Retina (tissue), 1 donor: ENCODE results near the gene GLCE.
"Not testable (repeated sequence)": the region's sequence is repeated elsewhere in the genome, so short reads cannot be mapped to it uniquely, and the experiment has no call there.

ENCODE experiments used
- DNase-seq: peaks from one replicate; pipeline ENCODE4 v3.0.0-alpha.2; 2016

The GLCE gene

DNA sequence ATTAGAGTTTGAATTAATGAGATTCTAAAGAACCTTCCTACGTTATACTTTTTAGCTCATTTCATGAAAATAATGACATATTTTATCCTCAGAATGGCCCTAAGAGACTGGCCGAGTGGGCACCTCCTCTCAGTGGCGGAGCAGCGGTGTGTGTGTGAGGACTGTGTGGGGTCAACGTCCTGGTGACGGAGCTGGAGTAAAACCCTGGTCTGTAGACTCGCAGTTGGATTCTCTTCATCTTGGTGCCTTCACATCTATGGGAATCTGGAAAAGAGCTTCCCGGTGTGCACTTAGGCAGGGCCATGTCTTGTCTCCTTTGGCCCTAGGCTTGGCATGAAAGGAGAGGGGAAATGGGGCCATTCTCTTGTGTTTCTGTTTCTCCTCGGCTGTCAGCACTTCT lies 116.9 kb downstream of the GLCE start:
- no peak for DNase-seq

DNA sequence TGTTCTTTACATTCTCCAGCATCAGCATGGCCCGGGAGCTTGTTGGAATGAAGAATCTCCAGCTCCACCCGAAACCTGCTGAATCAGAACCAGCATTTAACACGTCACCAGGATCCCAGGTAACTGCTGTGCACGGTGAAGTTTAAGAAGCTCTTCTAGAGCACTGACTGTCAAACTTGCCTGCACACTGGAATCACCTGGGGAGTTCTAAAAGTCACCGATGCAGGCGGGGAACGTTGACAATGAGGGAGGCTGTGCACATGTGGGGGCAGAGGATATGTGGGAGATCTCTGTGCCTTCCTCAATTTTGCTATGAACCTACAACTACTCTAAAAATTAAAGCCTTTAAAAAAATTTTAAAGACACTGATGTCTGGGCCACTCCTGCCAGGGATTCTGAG lies 119.2 kb downstream of the GLCE start:
- no peak for DNase-seq

DNA sequence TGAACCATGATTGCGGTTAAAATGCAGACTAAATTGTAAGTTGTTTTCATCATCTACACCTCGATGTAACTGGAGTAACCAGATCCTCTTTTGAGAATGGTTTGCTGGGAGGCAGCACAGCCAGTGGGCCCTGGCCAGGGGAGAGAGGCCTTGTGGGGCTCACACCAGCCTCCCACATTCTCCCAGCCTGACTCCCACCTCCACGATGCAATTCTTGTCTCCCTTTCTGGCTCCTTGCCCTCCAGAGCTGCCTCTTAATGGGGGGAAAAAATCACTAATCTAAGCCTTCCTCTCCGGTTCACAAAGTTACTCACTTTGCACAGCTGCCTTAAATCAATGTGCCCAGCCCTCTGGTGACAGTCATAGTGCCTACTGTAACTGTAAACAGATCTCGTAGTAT lies 120.3 kb downstream of the GLCE start:
- DNase-seq = no peak

DNA sequence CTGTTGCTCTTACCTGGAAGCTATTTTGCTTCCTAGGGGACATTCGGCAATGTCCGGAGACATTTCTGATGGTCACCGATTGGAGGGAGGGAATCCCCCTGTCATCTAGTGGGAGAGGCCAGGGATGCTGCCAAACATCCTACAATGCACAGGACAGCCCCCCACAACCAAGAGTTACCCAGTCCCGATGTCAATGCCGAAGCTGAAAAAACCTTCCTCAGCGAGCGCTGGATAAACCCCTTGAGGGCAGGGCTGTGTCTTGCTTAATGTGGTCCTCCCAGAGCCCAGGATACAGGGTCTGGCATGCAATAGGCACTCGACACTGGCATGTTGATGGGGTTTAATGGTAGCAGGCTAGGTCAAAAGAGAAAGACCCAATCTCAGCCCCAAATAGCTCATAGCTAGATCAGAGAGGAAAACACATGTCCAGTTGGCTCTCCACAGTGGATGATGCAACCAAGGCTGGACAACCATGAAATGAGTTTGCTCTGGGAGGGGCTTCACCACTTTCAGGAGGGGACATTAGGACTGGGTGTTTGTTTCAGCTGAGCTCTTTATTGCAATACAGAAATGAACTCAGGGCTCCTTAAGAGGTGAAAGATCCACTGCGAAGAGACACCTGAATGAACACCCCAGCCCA lies 121.8 kb downstream of the GLCE start:
- DNase-seq = no peak

DNA sequence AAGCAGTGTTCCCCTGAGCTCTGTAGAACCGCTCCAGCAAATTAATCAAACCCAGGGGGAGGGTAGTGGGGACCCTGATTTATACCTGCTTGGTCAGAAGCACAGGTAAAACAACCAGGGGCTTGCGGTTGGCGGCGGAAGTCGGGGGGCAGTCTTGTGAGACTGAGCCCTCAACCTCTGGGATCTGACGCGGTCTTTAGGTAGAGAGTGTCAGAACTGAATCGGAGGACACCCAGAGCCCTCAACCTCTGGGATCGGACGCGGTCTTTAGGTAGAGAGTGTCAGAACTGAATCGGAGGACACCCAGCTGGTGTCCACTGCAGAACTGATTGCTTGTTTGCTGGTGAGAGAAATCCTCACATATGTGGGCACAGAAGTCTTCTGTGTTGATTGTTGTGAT lies 125.4 kb downstream of the GLCE start:
- no peak for DNase-seq

DNA sequence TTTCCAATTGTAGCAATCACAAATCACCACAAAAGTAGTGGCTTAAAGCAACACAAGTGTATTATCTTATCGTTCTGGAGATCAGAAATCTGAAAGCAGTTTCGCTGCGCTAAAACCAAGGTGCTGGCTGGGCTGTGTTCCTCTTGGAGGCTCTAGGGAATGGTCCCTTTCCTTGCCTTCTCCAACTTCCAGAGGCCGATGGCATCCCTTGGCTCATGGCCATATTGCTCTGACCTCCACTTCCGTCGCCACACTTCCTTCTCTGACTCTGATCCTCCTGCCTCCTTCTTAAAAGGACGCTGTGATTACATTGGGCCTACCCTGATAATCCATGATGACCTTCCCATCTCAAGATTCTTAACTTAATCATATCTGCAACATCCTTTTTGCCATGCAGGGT lies 127.6 kb downstream of the GLCE start:
- DNase-seq = no peak

DNA sequence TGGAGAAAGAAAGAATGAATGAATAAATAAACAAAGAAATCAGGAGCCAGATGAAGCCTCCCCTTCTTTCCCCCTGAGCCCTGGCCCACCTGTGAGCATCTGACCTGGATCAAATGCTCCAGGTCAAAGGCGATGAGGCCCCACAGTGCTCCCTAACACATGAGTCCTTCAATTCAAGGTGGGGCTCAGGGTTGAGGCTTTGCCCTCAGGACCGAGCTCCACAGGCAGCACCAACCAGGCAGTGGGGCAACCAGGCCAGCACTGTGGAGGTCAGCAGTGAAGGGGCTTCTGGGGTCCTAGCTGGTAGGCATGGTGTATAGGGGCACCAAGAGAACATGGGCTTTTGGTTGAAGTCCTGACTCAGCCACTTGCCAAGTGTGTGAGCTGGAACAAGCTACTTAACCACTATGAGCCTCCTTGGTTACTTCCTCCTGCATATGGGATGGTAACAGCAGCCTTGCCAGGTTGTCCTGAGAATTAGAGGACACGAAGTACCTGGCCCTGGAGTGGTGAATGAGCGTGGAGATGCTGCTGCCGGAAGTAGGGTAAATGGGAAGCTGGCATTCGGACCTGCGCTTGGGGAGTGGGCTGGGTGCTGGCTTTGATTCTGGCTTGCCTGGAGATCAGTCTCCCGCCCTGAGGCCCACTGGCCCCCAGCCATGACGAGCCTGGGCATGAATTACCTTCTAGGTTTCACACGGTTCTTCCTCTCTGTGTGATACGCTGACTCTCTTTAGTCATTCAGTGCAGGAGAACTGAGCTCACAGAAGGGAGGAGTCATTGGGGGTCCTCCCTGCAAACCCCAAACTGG lies 128.3 kb downstream of the GLCE start:
- no peak for DNase-seq

DNA sequence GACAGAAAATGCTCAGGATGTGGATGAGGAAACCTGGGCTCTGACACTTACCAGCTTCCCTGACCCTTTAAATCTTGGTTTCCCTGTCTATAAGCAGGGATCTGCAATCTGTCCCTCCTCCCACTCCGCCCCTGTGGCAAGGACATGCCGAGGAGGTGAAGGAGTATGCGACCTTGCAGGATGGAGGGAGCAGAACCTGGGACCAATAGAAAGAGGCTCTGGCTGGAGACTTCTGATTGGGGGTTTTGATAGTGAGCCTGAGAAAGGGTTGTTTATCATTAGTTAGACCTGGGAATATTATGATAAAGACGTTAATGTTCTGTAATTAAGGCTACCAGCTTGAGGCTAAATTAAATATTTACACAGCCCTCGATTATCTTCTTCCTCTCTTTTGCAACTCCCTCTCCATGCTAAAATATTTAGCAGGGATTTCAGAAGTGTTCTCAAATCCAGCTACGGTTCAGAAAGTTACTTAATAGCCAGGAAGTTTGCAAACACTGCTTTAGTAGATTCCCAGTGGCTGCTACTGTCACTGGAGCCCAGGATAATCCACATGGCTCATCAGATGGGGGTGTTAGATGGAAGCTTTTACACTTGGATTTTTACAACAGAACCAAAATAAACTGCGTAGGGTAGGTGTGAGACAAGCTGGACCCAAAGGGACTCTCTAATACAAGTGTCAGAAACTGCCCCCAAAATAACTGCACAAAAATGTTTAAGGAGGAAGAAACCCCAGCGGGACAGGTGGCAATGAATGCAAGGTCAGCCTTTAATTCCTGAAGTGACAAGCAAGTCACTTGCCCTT lies 129.1 kb downstream of the GLCE start:
- no peak for DNase-seq

DNA sequence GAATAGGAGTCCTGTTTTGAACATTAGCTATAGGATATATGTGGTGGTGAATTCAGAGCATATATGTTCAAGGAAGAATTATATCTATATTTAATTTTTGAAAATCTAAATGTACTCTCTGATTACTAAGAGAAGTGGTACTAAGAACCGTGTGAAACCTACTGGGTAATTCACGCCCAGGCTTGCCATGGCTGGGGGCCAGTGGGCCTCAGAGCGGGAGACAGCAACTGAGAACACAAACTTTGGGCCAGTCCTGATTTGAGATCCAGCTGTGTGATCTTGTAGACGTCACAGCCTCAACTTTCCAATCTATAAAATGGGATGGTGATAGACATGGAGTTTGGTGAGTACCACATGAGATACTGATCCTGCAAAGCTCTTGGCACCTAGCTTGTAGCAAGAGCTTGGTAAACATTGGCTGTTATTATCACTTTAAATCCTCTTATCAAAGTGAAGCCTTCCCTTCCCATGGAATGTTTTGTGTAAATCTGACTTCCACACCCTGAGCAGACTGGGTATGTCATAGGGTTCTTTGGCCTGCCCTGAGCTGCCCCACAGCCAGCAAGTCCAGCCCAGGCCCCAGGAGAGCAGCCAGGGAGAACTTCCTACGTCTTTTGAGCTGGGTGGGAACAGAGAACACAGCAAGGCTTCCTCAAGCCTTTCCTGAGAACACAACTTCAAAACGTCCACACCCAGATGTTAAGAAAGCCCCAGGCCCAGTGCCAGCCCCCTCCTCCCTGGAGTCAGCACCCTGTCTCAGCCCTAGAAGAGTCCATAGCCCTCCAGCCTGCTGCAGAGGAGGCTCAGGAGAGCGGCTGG lies 130.1 kb downstream of the GLCE start:
- no peak for DNase-seq

DNA sequence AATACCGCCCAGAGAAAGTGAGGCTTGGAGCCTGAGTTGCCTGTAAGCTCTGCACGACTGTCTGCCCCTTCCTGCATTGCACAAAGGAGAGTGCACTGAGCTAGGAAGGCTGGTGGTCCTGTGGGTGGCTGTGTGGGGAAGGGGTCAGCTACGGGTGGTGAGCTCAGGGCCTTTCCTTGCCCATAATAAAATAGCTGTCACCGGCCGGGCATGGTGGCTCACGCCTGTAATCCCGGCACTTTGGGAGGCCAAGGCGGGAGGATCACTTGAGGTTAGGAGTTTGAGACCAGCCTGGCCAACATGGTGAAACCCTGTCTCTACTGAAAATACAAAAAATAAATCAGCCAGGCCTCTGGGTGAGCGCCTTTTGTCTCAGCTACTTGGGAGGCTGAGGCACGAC lies 131.2 kb downstream of the GLCE start:
- DNase-seq = not testable (repeated sequence)

DNA sequence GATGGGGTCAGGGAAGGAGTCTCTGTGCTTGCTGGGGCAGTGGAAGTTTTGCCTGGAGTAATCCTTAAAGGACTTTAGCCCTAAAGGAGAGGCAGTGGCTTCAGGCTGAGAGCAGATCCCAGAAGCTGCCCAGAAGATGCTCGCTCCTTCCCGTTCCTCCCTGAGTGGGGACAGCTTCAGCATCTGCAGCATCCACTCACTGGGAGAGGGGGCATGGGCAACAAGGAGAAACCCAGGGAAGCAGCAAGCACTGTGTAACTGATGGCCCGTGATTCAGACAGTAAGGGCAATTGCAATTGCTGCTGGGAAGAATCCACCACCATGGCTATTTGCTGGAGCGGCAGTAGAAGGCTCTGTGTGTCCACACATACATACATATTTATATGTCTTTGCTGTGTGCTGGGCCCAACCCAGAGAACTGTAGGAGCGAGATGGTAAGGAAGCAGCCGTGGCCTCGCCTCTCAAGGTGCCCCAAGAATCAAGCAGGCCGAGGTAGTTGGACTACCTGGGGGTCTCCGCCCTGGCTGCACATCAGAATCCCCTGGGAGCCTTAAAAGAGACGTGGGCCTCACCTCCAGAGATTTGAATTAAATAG lies 132.5 kb downstream of the GLCE start:
- DNase-seq = no peak

DNA sequence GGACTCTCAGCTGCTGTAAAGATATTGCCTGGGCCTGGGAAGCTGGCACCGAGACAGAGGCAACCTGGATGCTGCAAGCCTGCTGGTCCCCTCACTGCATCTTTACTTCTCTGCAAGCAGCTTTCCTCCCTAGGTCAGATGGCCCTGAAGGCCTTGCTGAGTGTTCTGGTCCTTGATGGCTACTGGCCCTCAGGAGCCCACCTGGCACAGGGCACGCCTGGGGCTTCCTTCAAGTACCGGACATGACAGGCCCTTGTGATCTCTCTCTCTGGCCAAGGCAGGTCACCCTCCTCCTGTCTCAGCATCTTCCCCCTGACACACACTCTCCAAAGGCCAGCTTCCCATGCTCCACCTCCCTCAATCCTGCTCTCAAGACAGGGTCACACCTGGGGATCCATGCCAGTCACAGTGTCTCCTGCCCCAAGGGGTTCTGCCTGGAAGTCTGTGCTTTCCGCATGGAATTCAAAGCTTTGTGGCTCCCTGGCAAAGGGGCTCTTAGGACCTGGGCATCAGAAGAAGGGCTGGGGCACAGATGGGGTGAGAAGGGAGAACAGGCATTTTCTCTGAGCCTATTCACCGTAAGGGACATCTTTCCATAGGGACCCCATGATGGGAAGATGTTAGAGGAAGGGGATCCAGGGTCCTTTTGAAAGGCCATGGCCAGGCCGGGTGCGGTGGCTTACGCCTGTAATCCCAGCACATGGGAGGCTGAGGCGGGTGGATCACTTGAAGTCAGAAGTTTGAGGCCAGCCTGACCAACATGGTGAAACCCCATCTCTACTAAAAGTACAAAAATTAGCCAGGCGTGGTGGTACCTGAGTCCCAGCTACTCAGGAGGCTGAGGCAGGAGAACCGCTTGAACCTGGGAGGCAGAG lies 133.5 kb downstream of the GLCE start:
- no peak for DNase-seq

DNA sequence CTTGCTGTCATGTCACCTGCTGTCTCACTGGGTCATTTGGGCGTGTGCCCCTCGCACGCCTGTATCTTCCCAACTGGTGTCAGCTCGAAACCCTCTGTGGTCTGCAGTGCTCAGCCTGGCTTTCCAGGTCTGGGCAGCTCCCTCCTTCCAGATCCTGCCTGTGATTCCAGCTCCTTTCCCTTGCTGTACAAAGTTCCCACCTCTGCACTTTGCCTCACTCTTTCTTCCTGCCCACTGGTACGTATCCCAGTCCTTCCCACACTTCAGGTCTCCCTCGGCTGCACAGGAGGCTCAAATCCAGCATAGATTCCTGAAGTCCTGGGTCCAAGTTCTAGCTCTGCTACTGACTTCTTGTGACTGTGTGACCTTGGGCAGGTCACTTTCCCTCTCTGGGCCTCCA lies 136.2 kb downstream of the GLCE start:
- DNase-seq = no peak

DNA sequence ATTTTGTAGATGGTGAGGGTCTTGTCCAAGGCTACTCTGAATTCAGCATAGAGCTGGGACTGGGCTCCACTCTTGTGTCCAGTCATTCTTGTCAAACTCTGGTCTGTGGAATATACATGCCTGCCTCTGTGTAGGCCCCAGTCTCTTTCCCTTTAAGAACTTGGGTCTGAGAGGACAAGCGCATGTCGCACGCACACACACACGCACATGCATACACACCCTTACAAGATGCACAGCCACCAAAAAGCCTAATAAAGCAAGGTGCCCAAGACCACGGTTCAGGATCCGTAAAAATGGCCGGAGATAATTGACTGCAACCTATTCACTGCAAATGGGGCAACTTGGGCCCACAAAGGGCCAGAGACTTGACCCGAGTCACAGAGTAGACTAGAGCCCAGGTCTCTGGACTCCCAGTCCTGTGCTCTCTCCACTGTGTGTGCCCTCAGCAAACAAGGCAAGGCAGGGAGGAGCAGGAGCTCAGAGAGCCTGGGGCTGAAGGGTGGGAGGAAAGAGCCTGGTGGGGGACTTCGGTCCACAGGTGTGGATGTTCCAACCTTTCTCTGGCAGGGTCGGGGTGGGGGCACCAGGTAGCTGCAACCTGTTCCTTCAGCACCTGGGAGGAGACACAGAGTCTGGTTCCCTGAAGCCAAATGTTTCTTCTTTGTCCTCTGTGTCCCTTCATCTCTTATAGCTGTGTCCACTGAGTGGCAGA lies 137.4 kb downstream of the GLCE start:
- no peak for DNase-seq

DNA sequence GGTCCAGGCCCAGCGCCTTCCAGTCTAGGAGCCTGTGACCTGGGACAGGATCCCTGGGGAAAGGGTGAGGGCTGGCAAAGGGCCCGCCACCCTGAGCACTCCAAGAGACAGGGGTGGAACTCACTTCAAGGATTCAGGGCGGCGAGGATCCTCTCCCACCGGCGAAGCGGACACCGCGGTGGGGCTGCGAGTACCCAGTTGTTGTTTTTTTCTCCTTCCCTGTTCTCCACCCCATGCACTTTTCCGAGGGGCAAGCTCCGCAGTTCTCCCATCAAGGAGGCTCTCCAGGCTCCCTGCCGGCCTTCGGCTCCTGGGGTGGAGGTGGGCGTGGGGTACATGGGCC lies 137.9 kb downstream of the GLCE start:
- DNase-seq = no peak

DNA sequence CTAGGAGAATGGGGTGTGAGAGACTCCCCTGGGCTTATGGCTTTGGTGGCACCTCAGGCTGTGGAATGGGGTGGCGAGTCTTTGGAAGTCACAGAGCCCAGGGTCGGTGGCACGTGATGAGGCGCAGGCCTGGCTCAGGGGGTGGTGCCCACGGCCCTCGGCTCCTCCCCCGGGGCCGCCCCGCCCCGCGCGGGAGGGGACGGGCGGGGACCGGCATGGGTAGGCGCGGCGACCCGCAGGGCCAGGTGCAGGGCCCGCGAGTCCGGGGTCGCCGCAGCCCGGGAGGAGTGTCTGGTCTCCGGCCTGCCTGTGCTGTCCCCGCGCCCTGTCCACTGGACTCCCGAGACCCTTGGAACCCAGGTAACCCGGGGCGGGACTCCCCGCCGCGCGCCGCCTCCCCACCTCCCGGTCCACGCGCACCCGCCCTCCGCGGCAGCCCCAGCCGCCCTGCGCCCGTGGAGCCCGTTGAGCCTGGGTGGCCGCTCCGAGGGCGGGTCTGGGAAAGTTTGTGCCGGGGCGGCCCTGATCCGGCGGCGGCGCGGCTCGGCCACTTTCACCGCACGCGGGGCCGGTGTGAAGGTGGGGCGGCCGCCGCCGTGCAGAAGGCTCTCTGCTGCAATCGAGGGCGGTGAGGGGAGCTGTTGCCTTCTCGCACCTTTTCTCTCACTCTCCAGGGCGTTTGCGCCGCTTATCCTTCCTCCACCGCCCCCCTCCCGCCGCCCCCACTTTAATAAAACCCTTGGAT lies 138.4 kb downstream of the GLCE start, which contains the start of gene PAQR5:
Gene PAQR5 (plus strand): TSS at position 216 of the 745 bp plus-strand sequence. CDS start 61,169 bp downstream, outside the sequence.
- peak; percentile 63 for DNase-seq

DNA sequence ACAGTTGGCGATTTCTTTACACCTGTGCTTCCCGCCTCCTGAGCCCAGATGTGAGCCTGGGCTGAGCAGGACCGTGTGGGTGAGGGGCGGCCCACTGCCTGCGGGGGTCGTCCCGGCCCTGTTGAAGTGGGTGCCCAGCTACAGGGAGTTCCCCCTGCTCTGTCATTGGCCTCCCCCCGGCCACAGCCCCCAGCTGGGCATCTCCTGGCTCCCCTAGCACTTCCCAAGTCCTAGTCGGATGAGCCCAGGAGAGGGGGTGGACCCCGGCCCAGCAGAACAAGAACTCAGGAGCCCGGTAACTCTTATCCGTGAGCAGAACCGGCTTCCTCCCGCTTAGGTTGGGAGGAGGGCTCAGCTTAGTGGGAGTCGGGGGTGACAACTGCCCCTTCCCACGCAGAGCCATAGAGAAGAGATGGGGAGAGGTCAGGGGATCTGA lies 139.0 kb downstream of the GLCE start:
- peak; percentile 43 for DNase-seq

DNA sequence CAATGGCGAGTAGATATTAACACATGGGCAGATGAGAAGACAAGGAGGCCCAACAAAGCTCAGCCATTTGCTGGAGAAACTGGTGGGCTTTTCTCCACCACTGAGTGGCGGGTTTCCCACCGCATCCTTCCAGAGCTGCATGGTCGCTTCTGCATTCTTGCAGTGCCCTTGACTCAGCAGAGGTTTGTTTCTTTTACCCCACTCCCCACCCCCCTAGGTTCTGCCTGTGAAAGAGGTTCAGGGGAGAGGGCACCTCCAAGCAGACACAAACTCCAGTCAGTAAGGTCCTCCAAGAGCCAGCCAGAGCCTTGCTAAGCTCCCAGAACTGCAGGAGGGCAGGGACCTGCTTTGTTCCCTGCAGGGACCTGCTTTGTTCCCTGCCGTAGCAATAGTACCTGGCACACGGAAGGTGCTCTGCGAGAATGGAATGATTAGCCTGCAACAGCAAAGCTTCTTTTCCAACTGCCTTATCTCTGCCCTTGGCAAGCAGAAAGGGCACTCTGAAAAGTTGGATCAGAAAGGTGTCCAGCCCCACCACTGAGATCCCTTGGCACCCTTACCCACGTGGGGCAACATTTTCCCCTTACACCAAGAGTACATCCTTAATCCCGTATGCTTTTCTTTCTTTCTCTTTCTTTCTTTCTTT lies 139.6 kb downstream of the GLCE start:
- no peak for DNase-seq

DNA sequence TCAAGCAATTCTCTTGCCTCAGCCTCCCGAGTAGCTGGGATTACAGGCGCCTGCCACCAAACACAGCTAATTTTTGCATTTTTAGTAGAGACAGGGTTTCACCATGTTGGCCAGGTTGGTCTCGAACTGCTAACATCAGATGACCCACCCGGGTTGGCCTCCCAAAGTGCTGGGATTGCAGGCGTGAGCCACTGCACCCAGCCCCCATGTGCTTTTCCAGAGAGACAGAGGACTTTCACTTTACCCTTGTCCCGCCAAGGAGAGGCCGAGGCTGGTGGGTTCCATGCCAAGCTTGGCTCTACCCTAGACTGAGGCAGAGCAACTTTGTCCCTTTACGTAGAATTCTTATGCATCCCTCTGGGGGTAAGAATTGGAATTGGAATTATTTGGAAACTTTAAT lies 140.7 kb downstream of the GLCE start:
- DNase-seq = not testable (repeated sequence)
